ACHN (cell line): Measurements from ENCODE around the gene ABR.
"Not testable (repeated sequence)": the region's sequence is repeated elsewhere in the genome, so short reads cannot be mapped to it uniquely, and the experiment has no call there.

Experiments
- DNase-seq: peaks from one replicate; pipeline ENCODE4 v3.0.0-alpha.2; 2015
- in situ Hi-C: cut with HindIII; loops from 2 replicates; pipeline ENCODE4 v1.10.0; 2017; ENCODE audit warnings: low sequenced_read_pairs, low pct_ligation_motif_present, low pct_unique_long_range_greater_than_20kb

The ABR gene

DNA sequence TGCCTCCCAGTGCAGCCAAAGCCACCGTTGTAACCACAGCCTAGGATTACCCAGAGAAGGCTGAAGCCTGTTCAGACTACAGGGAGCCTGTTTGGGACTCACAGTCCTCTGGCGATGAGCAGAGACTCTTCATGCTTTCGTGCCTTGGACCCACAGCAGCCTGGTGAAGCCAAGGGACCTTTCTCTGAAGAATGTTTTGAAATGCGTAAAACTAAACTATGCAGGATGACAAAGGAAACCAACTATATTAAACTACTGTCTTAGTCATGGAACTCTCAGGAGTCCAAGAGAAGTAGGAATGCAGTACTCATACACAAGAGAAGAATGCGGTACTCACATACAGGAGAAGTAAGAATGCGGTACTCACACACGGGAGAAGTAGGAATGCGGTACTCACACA is 20.9 kb downstream of the ABR start:
- in situ Hi-C loops, result no loop called here
- DNase-seq, result no peak

DNA sequence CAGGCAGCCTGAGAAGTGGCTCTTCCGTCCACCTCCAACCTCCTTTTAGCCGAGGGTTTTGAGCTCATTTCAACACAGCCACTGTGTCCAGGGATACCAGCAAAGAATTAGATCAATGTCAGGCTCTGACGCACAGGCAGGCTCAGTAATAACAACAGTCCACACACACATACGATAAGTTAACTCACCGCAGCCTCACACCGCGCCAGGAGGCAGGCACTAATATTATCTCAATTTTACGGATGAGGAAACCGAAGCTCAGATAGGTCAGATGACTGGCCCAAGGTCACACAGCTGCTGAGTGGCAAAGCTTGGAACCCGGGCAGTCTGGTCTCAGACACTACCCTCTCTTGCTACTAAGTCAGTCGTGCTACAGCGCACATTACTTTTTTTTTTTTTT is 22.9 kb downstream of the ABR start:
- no peak for DNase-seq
- in situ Hi-C loops, result no loop called here

DNA sequence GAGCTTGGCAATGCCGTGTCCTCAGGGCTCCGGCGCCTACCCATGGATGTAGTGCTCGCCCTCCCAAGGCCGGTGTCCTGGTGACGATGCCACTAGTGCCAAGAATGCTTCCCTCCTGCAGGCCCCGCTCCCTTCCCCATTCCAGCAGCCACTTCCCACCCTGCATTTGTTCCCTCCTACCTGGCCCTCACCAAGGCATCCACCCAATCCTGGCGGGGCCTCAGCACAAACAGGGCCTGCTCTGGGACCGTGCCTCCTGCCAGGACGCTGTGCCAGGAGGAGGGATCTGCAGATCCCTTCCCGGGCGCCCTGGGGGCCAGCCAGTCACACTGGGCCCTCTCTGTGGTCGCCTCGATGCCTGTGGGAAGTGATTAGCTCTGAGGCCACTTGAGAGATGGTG is 25.1 kb downstream of the ABR start:
- in situ Hi-C loops, result no loop called here
- no peak for DNase-seq

DNA sequence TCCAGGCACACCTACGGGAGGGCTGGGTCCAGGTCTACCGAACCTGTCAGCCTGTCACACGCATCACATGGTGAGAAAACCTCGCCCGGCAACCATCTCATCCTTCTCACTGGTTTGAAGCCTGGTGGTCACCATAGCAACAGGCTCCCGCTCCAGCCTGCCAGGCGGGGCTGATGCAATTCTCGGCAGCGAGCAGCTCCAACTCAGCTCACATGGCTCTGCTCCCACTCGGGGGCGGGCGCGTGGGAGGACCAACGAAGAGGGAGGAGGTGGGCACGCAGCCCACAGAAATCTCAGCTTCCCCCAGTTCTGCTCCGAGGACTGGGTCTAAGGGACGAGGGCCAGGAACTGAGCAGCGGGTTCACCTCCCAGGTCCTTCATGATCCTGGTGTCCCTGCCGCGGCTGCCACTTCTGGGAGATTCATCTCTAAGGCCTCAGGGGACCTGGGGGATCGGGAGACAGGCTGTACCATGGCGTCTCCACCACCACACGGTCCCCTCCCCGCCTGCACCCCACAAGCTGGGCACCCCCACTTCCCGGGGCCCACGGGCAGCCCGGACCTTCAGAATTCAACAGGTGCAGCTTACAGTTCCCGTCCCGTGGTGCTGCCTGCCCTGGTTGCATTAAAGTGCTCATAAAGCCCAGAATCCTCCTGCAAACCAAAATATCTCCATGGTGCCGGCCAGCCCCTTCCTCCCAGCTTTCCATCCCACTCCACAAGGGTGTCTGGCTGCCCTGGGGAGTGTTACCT is 25.8 kb downstream of the ABR start:
- in situ Hi-C loops, result no loop called here
- no peak for DNase-seq

DNA sequence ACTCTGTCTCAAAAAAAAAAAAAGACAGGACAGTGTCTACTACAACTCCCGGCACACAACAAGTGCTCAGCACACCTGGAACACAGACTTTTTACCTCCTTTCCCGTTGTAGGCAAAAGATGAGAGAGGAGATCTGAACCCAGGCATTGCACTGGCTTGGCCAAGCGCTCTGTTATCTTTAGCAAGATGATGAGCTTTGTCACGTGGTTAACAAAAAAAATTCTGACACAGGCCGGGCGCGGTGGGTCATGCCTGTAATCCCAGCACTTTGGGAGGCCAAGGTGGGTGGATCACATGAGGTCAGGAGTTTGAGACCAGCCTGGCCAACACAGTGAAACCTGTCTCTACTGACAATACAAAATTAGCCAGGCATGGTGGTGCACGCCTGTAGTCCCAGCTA is 27.2 kb downstream of the ABR start:
- in situ Hi-C loops, DNase-seq: not testable (repeated sequence)

DNA sequence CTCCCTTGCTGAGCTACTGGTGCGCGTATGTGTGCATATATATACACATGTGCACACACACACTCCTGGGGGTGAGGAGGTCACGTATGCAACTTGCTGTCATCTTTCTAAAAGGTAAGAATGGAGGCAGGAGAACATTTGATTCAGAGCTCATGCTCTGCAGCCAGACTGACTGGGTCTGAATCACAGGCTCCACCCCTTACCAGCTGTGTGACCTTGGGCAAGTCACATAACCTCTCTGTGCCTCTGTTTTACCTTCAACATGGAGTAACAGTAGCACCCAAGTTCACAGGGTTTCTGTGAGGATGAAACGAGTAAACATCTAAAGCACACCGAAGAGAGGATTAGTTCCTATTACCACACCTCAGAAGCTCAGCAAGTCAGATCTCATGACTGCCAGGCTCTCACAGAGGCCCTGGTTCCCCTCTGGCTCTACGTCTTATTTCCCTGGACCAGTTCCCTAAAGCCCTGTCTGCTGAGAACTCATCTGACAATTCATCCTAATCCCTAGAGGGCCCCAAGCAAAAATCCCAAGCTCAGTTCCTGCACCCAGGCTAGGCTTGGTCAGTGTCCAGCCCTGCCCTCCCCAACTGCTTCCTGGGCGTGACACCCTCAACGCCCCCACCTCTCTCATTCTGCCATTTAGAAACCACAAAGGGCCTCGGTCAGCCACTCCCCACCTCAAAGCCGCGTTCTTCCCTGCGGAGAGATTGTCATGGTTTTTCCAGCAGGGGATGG is 28.7 kb downstream of the ABR start:
- in situ Hi-C loops, result no loop called here
- DNase-seq, result no peak

DNA sequence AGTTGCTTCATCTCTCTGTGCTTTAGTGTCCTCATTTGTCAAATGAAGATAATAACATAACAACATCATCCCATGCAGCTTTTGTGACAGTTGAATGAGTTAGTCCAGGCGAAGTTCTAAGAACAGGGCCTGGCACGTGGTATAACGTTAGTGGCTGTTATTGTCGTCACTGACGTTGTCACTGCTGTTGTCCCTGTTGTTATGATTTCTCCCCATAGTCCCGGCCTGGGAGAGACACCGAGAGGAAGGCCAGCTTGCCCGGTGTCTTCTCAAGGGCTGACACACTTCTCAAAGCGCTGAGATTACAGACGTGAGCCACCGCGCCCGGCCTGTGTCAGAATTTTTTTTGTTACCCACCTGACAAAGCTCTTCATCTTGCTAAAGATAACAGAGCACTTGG is 29.9 kb downstream of the ABR start:
- no peak for DNase-seq
- in situ Hi-C loops, result no loop called here

DNA sequence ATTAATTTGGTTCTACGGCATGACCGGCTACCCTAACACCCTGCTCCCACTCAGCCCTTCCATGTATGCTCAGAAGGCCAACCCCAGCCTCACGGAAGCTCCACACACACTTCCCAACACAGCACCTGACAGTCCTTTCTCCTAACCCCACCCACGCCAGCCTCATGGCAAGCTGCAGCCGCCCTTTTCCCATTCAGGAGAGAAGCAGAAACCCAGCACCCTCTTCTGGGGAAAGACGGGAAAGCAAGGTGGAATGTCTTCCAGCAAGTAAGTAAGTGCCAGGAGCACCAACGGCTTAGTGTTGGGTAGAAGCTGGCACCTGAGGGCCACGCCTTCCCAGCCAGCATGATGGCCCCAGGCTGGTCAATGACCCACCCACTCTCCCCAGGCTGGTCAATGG is 32.1 kb downstream of the ABR start:
- DNase-seq, result peak; percentile 83
- in situ Hi-C loops, result no loop called here

DNA sequence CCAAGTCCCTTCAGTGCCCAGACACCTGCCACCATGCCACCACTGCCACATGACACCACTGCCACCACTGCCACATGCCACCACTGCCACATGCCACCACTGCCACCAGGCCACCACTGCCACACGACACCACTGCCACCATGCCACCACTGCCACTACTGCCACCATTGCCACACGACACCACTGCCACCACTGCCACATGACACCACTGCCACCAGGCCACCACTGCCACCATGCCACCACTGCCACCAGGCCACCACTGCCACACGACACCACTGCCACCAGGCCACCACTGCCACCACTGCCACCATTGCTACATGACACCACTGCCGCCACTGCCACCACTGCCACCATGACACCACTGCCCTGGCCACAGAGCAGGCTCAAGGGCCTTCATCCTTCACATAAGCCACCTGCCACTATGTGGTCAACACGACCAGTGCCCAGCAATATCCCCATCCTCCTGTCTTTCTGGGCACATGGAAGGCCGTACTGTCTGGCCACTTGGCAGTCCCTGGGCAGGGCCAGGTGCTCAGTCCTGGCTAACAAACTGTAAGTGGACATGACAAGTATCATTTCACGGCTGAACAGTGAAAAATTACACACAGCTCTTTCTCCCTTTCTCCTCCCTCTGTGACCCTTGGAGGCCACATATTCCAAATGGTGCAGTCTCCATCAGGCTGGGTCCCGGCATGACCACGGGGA is 33.1 kb downstream of the ABR start:
- in situ Hi-C loops, result no loop called here
- DNase-seq, result no peak

DNA sequence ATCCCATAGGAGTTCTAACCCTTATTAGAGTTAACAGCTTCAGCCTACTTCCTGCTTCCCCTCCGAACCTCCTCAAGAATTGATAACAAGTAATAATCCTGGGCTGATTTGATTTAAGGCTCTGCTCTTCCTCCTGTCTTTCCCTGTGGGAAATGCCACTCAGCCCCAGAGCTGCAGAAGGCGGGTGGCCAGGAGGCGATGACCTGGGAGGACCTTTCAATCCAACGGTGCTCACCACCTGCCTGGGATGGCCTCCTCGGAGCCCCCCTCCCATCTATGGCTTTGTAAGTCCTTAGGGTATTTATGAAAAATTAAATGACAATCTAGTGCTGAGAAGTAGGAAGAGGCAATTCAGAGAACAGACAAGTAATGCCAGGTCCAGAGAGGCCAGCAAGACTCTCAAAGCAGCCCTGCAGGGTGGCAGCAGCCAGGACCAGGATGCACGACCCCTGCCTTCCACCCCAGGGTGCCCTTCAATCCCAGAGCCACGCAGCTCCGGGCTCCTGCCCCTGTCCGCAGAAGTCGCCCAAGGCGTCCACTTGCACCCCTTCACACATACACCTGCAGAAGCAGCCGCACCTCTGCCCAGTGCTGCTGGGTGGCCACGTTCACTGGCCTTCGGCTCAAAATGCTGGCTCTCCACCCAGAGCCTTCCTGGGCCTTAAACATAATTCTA is 34.3 kb downstream of the ABR start:
- no peak for DNase-seq
- in situ Hi-C loops, result no loop called here

DNA sequence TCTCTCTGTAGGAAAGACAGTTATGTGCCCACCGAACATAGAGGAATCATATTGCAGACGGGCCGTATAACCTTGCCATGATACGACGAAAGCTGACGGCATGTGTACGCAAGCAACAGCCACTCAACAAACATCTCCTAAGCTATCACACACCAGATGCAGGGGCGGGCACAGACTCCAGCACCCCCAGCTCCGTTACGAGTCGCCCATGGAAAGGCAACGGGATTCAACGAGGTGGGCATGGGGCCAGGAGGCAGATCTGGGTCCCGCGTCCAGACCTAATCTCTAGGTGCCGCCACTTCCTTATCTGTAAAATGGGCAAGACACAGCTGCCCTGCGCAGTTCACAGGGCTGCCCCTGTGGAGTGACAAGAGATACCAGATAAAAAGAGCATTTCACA is 35.6 kb downstream of the ABR start:
- no peak for DNase-seq
- in situ Hi-C loops, result no loop called here

DNA sequence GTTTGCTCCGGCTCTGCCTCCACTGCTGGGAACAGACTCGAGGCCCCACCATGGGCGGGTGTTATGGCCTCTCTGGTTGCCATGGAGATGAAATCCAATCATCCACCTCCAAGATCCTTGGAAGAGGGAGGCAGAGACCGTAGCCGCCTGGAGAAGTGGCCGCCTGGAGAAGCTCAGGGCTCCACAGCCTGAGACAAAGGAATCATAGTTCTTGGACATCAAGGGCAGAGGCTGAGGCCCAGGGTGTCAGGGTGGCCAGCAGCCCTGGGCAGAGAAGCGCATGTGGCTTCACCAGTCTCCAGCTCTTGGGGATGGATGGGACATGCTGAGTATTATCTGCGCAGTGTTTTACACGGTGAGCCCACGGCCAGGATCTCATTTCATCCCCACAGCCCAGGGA is 36.2 kb downstream of the ABR start:
- in situ Hi-C loops, result no loop called here
- DNase-seq, result no peak

DNA sequence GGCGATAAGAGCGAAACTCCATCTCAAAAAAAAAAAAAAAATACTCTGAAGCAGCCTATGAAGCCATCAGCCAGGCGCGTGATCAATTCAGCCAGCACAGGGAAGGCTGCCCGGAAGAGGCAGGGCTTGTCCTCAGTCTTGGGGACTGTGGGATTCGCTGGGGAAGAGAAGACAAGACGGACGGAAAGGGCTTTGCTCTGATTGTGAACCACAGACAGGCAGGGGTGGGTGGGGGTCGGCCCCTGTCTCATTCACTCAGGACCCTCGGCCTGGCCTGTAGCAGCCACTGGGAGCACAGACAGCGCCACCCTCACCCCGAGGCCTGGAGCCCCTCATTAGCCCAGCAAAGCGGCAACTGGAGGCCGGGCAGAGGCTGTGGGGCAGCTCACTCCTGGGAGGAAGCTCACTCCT is 37.2 kb downstream of the ABR start:
- in situ Hi-C loops, result no loop called here
- DNase-seq, result no peak

DNA sequence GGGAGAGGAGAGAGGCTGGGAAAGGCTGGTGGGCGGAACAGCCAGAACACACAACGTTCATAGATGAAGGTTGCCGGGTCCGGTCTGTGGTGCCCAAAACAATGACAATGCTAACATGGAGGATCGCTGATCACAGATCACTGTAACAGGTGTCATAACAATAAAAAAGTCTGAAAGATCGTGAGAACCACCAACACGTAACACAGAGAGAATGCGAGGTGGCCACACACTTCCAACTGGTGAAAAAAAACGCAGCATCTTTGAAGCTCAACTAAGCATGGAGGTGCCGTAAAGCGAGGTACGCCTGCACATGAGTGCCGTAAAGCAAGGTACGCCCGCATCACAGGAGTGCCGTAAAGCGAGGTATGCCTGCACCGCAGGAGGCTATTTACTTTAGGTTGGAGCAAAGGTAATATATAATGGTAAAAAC is 42.3 kb downstream of the ABR start:
- in situ Hi-C loops, result no loop called here
- DNase-seq, result no peak

DNA sequence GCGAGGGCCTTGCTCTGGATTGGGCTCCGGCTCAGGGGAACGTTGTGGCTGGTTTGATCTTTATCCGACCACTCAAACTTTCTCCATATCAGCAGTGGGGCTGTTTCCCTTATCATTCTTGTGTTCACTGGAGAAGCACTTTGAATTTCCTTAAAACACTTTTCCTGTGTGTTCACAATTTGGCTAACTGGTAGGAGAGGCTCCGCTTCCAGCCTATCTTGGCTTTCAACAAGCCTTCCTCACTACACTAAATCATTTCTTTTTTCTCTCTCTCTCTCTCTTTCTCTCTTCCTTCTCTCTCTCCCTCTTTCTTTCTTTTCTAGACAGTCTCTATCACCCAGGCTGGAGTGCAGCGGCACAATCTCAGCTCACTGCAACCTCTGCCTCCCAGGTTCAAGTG is 43.0 kb downstream of the ABR start:
- DNase-seq, result no peak
- in situ Hi-C loops, result no loop called here

DNA sequence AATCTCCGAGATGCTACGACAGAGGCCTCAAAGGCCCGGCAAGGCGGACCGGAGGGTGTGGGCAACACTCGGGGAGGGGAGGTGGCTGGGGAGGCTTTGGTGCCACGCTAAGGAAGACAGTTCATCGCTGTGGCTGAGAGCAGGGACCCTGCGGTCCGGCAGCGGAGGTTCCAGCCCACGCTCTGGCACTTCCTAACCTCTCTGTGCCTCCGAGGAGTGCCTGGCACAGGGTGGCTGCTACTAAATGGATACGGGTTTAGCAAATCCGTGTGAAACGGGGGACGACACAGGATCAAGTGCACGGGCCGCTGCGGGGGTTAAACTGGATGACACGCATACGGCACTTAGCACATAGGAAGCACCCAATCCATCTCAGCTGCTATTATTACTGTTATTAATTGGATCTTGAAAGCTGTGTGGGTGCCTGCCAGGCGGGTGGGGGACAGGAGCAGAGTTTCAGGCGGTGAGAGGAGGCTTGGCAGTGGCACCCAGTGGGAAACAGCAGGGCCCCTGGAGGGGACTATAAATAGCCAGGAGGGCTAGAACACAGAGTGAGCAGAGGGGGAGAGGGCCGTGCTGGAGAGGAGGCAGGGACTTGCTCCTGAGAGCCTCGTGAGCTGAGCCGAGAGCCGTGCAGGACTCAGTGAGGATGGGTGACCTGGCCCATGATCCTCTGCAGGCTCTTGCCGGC is 45.0 kb downstream of the ABR start:
- no peak for DNase-seq
- in situ Hi-C loops, result no loop called here

DNA sequence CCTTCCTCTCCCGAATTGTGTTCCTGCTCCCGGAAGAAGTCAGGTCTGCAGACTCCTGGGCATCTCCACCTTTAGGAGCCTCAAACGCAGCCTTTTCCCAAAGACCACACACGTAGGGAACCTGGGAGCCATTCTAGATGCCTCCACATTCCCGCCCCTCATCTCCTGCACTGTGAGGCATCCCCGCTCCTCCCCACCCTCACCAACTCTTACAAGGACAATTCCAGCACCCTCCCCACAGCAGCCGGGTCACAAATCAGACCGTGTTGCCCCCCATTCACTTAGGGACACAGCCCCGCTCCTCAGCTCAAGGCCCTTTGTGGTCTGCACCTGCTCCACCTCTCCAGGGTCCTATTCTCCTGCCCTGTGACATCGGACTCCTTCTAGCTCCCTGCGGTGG is 49.6 kb downstream of the ABR start:
- no peak for DNase-seq
- in situ Hi-C loops, result no loop called here

DNA sequence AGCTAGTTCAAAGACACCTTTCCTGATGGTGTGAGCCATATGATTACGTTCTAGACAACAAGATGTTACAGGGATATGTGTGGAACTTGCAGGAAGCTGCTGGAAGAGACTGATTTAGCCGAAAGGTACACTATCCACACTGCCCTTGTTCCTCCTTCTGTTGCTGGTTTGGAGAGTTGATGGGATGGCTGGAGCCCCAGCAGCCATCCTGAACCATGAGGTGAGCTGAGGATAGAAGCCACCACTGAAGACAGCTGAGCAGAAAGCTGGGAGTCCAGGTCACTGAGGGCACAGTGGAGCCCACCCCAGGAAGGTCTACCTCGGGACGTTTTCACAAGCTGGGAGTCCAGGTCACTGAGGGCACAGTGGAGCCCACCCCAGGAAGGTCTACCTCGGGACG is 51.3 kb downstream of the ABR start:
- in situ Hi-C loops, DNase-seq: not testable (repeated sequence)
